BLaER1 treated with 17β-estradiol and CSF1 and Interleukin-3, amounts not matched to agents 10 nM and 100 nM (cell line): ENCODE data around the gene TTI1.

Experiments
- H3K27ac ChIP-seq, 11 experiments: shearing (Covaris generic); formaldehyde crosslinking; 2 replicates each; pipeline ENCODE4 v1.8.1; 2022
- H3K27me3 ChIP-seq, 11 experiments: shearing (Covaris generic); formaldehyde crosslinking; 2 replicates each; pipeline ENCODE4 v1.8.1; 2022
- H3K36me3 ChIP-seq, 11 experiments: shearing (Covaris generic); formaldehyde crosslinking; 2 replicates each; pipeline ENCODE4 v1.8.1; 2022
- H3K4me1 ChIP-seq, 10 experiments: shearing (Covaris generic); formaldehyde crosslinking; 2 replicates each; pipeline ENCODE4 v1.8.1; 2022
- H3K4me2 ChIP-seq, 11 experiments: shearing (Covaris generic); formaldehyde crosslinking; 2 replicates each; pipeline ENCODE4 v1.8.1; 2022
- H3K4me3 ChIP-seq, 10 experiments: shearing (Covaris generic); formaldehyde crosslinking; 2 replicates each; pipeline ENCODE4 v1.8.1; 2022
- H3K9ac ChIP-seq, 11 experiments: shearing (Covaris generic); formaldehyde crosslinking; 2 replicates each; pipeline ENCODE4 v1.8.1; 2022
- H3K9me3 ChIP-seq, 11 experiments: shearing (Covaris generic); formaldehyde crosslinking; replicated peaks in 1 of 11; 2 replicates each; pipeline ENCODE4 v1.8.1; 2022
- H4K20me1 ChIP-seq, 11 experiments: shearing (Covaris generic); formaldehyde crosslinking; 2 replicates each; pipeline ENCODE4 v1.8.1; 2022
- Cebpa-rat ChIP-seq, 11 experiments: shearing (Covaris generic); IDR thresholded peaks; 2 replicates each; pipeline ENCODE4 v1.8.1; 2022

The TTI1 gene

GRCh38 chr20:38049800-38050199, 16.5 kb upstream of the TTI1 start:
- Histone ChIP-seq H3K9ac (no peak overlapping the region), H3K27me3 (no peaks in the 10 kb centered on the region), H4K20me1 (peaks cover 67 to 100% (median 91%) of the 10 kb centered on the region in 11 experiments; a peak in 21 of 22 replicates), H3K4me3 (no peak overlapping the region), H3K36me3 (peaks cover 77 to 100% (median 97%) of the 10 kb centered on the region in 11 experiments), H3K4me2 (no peak overlapping the region), H3K9me3 (no peaks in the 10 kb centered on the region), H3K27ac (no peak overlapping the region), H3K4me1 (0 out of 20 replicates have a peak, but pooled peaks cover 0 to 3% (median 0%) of the 10 kb centered on the region in 10 experiments)
- no peak for TF ChIP-seq Cebpa-rat (IDR thresholded peaks at IDR 0.05)

- no peak for TF ChIP-seq Cebpa-rat (IDR thresholded peaks at IDR 0.05)
- H3K9me3 ChIP-seq, result no peaks in the 10 kb centered on the region
- H4K20me1 ChIP-seq, result peaks cover 47 to 100% (median 80%) of the 10 kb centered on the region in 11 experiments; a peak in 20 of 22 replicates
- H3K27me3 ChIP-seq, result no peaks in the 10 kb centered on the region
- 0 out of 20 replicates have a peak, but pooled peaks cover 0 to 3% (median 0%) of the 10 kb centered on the region in 10 experiments for H3K4me1 ChIP-seq
- H3K4me3 ChIP-seq, result no peak overlapping the region
- H3K27ac ChIP-seq, result no peak overlapping the region
- H3K9ac ChIP-seq, result no peak overlapping the region
- H3K4me2 ChIP-seq, result no peak overlapping the region
- H3K36me3 ChIP-seq, result peaks cover 82 to 100% (median 98%) of the 10 kb centered on the region in 11 experiments
Observed at GRCh38 chr20:38046572-38046971, 13.3 kb upstream of the TTI1 start.

- no peak for TF ChIP-seq Cebpa-rat (IDR thresholded peaks at IDR 0.05)
- Histone ChIP-seq H3K36me3 (peaks cover 82 to 100% (median 98%) of the 10 kb centered on the region in 11 experiments), H3K27ac (no peak overlapping the region)
Observed at GRCh38 chr20:38044685-38045084, 11.4 kb upstream of the TTI1 start.

GRCh38 chr20:38043512-38044300, 10.4 kb upstream of the TTI1 start:
- Histone ChIP-seq H3K4me2 (no peak overlapping the region), H3K4me1 (0 out of 20 replicates have a peak, but pooled peaks cover 0 to 3% (median 0%) of the 10 kb centered on the region in 10 experiments), H3K27me3 (no peaks in the 10 kb centered on the region), H3K4me3 (no peak overlapping the region), H3K9me3 (no peaks in the 10 kb centered on the region), H3K36me3 (peaks cover 81 to 100% (median 95%) of the 10 kb centered on the region in 11 experiments), H4K20me1 (peaks cover 35 to 98% (median 73%) of the 10 kb centered on the region in 11 experiments; a peak in 20 of 22 replicates), H3K9ac (no peak overlapping the region), H3K27ac (no peak overlapping the region)
- no peak for TF ChIP-seq Cebpa-rat (IDR thresholded peaks at IDR 0.05)

More at GRCh38 chr20:38044685-38045084, 11.4 kb upstream of the TTI1 start:
- Histone ChIP-seq H3K27me3 (no peaks in the 10 kb centered on the region), H3K9ac (no peak overlapping the region), H3K4me3 (no peak overlapping the region), H3K4me2 (no peak overlapping the region), H3K4me1 (0 out of 20 replicates have a peak, but pooled peaks cover 0 to 3% (median 0%) of the 10 kb centered on the region in 10 experiments), H4K20me1 (peaks cover 40 to 97% (median 70%) of the 10 kb centered on the region in 11 experiments; a peak in 20 of 22 replicates), H3K9me3 (no peaks in the 10 kb centered on the region)

- peaks cover 20 to 95% (median 54%) of the 10 kb centered on the region in 11 experiments; a peak in 18 of 22 replicates for H4K20me1 ChIP-seq
- no peak overlapping the region for H3K27ac ChIP-seq
- no peak for TF ChIP-seq Cebpa-rat (IDR thresholded peaks at IDR 0.05)
- H3K4me2 ChIP-seq, result no peak overlapping the region
- H3K9ac ChIP-seq, result no peak overlapping the region
- H3K4me1 ChIP-seq, result peaks cover 17 to 23% (median 21%) of the 10 kb centered on the region in 10 experiments
- no peaks in the 10 kb centered on the region for H3K27me3 ChIP-seq
- H3K36me3 ChIP-seq, result peaks cover 74 to 94% (median 83%) of the 10 kb centered on the region in 11 experiments
- H3K4me3 ChIP-seq, result no peak overlapping the region
- no peaks in the 10 kb centered on the region for H3K9me3 ChIP-seq
Observed at GRCh38 chr20:38040276-38040675, 7.0 kb upstream of the TTI1 start.

GRCh38 chr20:38036366-38036765, 3.1 kb upstream of the TTI1 start:
- H3K9ac ChIP-seq, result peak overlapping the region in 2 of 11 experiments; percentile 24 to 40; a peak in 1 of 22 replicates
- peaks cover 41 to 50% (median 47%) of the 10 kb centered on the region in 10 experiments for H3K4me1 ChIP-seq
- H3K4me3 ChIP-seq, result 0 out of 20 replicates have a peak overlapping the region, but pooled peaks of 1 of the 10 experiments have one; percentile 73
- no peak overlapping the region for H3K27ac ChIP-seq
- peaks cover 7 to 56% (median 36%) of the 10 kb centered on the region in 11 experiments; a peak in 15 of 22 replicates for H4K20me1 ChIP-seq
- TF ChIP-seq Cebpa-rat (IDR thresholded peaks at IDR 0.05), result no peak
- no peaks in the 10 kb centered on the region for H3K27me3 ChIP-seq
- H3K9me3 ChIP-seq, result no peaks in the 10 kb centered on the region
- peaks cover 38 to 62% (median 50%) of the 10 kb centered on the region in 11 experiments for H3K36me3 ChIP-seq
- peak overlapping the region; percentile 92 to 99 (median 96); a peak in 21 of 22 replicates for H3K4me2 ChIP-seq

- Histone ChIP-seq H3K27ac (peak overlapping the region in 1 of 11 experiments; percentile 98; a peak in 2 of 22 replicates), H3K36me3 (peaks cover 24 to 48% (median 36%) of the 10 kb centered on the region in 11 experiments), H3K4me1 (peaks cover 47 to 61% (median 57%) of the 10 kb centered on the region in 10 experiments), H3K9me3 (no peaks in the 10 kb centered on the region), H3K9ac (peak overlapping the region; percentile 88 to 98 (median 96)), H3K4me2 (peak overlapping the region; percentile 92 to 99 (median 96)), H3K27me3 (no peaks in the 10 kb centered on the region), H3K4me3 (peak overlapping the region; percentile 73 to 95 (median 90)), H4K20me1 (peaks cover 7 to 44% (median 26%) of the 10 kb centered on the region in 11 experiments; a peak in 15 of 22 replicates)
- TF ChIP-seq Cebpa-rat (IDR thresholded peaks at IDR 0.05), result no peak
Observed at GRCh38 chr20:38034961-38035360, 1.7 kb upstream of the TTI1 start.

- no peak for TF ChIP-seq Cebpa-rat (IDR thresholded peaks at IDR 0.05)
- Histone ChIP-seq H3K27ac (peak overlapping the region; percentile 90 to 99 (median 98)), H3K4me1 (peaks cover 47 to 61% (median 57%) of the 10 kb centered on the region in 10 experiments)
Observed at GRCh38 chr20:38034108-38034649, 923 bp upstream of the TTI1 start.

More at GRCh38 chr20:38034108-38034649, 923 bp upstream of the TTI1 start:
- H4K20me1 ChIP-seq, result peaks cover under 1 to 36% (median 19%) of the 10 kb centered on the region in 11 experiments; a peak in 15 of 22 replicates
- H3K27me3 ChIP-seq, result no peaks in the 10 kb centered on the region
- peak overlapping the region; percentile 88 to 98 (median 96) for H3K9ac ChIP-seq
- H3K4me2 ChIP-seq, result peak overlapping the region; percentile 92 to 99 (median 96)
- H3K9me3 ChIP-seq, result 0 out of 22 replicates have a peak, but pooled peaks cover 0 to 4% (median 0%) of the 10 kb centered on the region in 11 experiments
- peak overlapping the region; percentile 73 to 95 (median 90) for H3K4me3 ChIP-seq
- peaks cover 25 to 40% (median 32%) of the 10 kb centered on the region in 11 experiments; a peak in 21 of 22 replicates for H3K36me3 ChIP-seq
